NB4 (cell line): Measurements from ENCODE around the gene ARL11.

Experiments used
- CTCF ChIP-seq: IDR thresholded peaks from one replicate; pipeline ENCODE4 v1.5.1; 2012; ENCODE audit warnings: low read depth, low read length
- POLR2A ChIP-seq: IDR thresholded peaks from 2 replicates; pipeline ENCODE4 v1.6.1; 2011; ENCODE audit warnings: mild to moderate bottlenecking; ENCODE audit not compliant: insufficient read length; ENCODE audit errors: extremely low read depth

- TF ChIP-seq CTCF = no peak
- TF ChIP-seq POLR2A = no peak
Measured at GRCh38 chr13:49624229-49624628, 4.1 kb upstream of the ARL11 start.
